ENCODE results near the gene EIF4E2. TPM values are rescaled to one million over a fixed set of nuclear protein-coding genes. Genes with fewer than 3 reads are reported as not detected.

The EIF4E2 gene
- total RNA-seq, 6 donors from 2014 or later = 24.1 to 96.4 (median 57.2) TPM

DNA sequence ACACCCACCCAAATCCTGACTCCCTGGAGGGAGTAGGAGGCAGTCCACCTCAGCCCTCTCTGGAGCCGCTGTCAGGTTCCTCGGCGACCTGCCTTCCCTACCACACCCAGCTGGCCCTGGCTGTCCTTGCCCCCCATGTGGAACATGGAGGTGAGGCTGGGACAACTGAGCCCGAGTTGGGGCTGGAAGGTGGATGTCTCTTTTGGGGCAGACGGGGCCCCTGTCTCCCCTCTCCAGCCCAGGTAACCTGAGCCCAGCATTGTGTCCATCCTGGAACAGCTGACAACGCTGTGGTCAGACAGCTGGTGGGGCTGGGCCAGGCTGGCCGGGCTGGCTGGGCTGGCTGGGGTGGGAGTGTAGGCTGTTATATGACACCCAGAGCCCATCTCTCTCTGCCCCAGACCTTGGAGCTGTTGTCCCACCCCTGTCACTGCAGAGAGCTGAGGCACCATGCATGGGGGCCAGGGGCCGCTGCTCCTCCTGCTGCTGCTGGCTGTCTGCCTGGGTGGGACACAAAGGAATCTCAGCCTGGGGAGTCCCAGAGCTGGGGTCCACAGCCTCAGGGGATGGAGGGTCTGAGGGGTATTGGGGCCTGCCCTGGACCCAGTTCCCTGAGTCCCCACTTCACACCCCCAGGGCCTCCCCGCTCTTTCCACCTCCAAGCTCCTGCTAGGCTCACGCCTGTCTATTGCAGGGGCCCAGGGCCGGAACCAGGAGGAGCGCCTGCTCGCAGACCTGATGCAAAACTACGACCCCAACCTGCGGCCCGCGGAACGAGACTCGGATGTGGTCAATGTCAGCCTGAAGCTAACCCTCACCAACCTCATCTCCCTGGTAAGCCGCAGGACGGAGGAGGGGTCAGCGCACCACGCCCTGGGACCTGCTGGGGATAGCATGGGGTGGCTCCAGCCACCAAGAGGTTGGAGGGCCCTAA is 10.9 kb upstream of the EIF4E2 start, which contains the start of gene CHRNG:
CHRNG (plus strand) TSS at position 395 of the 934 bp plus-strand sequence; CDS start at position 451, 56 bp downstream.
- Histone ChIP-seq H3K4me3 (no peak within 1 kb of the TSS), H3K27ac (no peak within 1 kb of the TSS), H3K36me3 (no peaks in the 10 kb centered on the region), H3K27me3 (no peaks in the 10 kb centered on the region), H3K4me1 (peaks cover 0 to 4% (median 0%) of the 10 kb centered on the region in 4 donors), H3K9me3 (peaks cover 0 to 7% (median 3%) of the 10 kb centered on the region in 4 donors)
- 58% methylated on average over 23 of the region's 23 CpGs; no CpG with 5 or more reads in 1 of the 2 donors for WGBS, 2 donors
- peak; percentile 18 to 65 for DNase-seq
- peak in 1 of 2 donors; percentile 2 for ATAC-seq (ENCODE audit: low FRiP score in 2 of 2)
- TF ChIP-seq POLR2A (IDR thresholded peaks at IDR 0.05) = no peak
- TF ChIP-seq, protein P1, sequence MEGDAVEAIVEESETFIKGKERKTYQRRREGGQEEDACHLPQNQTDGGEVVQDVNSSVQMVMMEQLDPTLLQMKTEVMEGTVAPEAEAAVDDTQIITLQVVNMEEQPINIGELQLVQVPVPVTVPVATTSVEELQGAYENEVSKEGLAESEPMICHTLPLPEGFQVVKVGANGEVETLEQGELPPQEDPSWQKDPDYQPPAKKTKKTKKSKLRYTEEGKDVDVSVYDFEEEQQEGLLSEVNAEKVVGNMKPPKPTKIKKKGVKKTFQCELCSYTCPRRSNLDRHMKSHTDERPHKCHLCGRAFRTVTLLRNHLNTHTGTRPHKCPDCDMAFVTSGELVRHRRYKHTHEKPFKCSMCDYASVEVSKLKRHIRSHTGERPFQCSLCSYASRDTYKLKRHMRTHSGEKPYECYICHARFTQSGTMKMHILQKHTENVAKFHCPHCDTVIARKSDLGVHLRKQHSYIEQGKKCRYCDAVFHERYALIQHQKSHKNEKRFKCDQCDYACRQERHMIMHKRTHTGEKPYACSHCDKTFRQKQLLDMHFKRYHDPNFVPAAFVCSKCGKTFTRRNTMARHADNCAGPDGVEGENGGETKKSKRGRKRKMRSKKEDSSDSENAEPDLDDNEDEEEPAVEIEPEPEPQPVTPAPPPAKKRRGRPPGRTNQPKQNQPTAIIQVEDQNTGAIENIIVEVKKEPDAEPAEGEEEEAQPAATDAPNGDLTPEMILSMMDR (IDR thresholded peaks at IDR 0.05) = no peak
- no peak for TF ChIP-seq EP300 (IDR thresholded peaks at IDR 0.05)

DNA sequence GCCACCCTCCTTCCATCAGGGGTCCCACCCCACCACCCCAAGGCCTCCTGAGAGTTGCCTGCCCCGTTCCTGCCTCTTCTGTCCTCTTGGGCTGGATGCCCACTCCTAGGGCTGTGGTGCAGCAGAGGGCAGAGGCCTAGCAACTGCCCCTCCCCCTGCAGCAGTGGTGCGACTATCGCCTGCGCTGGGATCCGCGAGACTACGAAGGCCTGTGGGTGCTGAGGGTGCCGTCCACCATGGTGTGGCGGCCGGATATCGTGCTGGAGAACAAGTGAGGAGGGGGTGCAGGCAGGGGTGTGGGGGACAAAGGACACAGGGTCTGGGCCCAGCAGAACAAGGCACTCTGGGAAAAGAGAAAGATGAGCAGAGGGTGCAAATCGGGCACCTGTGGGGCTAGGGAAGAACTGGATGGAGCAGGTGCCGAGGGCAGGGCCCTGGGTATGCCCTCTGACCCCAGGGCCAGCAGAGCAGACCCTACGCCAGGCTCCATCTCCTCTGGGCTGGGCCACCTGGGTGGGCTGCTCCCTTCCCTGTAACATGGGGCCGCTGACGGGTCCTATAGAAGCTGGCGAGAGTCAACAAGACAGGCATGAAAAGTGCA is 9.9 kb upstream of the EIF4E2 start:
- H3K27me3 ChIP-seq = no peaks in the 10 kb centered on the region
- H3K4me3 ChIP-seq = no peak overlapping the region
- ATAC-seq (ENCODE audit: low FRiP score in 2 of 2) = no peak
- peak in 1 of 2 donors; percentile 8 for DNase-seq
- TF ChIP-seq, protein P1 (IDR thresholded peaks at IDR 0.05) = no peak
- TF ChIP-seq POLR2AphosphoS5 (IDR thresholded peaks at IDR 0.05) (no peak), POLR2A (IDR thresholded peaks at IDR 0.05) (no peak), EP300 (IDR thresholded peaks at IDR 0.05) (no peak)
- no peaks in the 10 kb centered on the region for H3K36me3 ChIP-seq
- WGBS, 2 donors = 78 to 83% methylated on average over 17 of the region's 17 CpGs
- peaks cover 0 to 7% (median 3%) of the 10 kb centered on the region in 4 donors for H3K9me3 ChIP-seq
- no peak overlapping the region for H3K27ac ChIP-seq
- H3K4me1 ChIP-seq = peaks cover 0 to 4% (median 0%) of the 10 kb centered on the region in 4 donors

GRCh38 chr2:232541195-232541960 is 9.1 kb upstream of the EIF4E2 start:
- Histone ChIP-seq H3K4me1 (peaks cover 0 to 7% (median 3%) of the 10 kb centered on the region in 4 donors), H3K27me3 (no peaks in the 10 kb centered on the region), H3K36me3 (no peaks in the 10 kb centered on the region), H3K4me3 (no peak overlapping the region), H3K27ac (no peak overlapping the region), H3K9me3 (peaks cover 0 to 3% (median under 1%) of the 10 kb centered on the region in 4 donors)
- WGBS, 2 donors = 61 to 70% methylated on average over 18 to 19 of the region's 19 CpGs
- ATAC-seq (ENCODE audit: low FRiP score in 2 of 2) (peak in 1 of 2 donors; percentile 9), DNase-seq (peak; percentile 21 to 51)
- TF ChIP-seq, protein P1 (IDR thresholded peaks at IDR 0.05) = no peak
- no peak for TF ChIP-seq POLR2A (IDR thresholded peaks at IDR 0.05)
- TF ChIP-seq EP300 (IDR thresholded peaks at IDR 0.05) = no peak

- Histone ChIP-seq H3K36me3 (peaks cover 0 to 7% (median 0%) of the 10 kb centered on the region in 4 donors), H3K4me3 (no peak overlapping the region), H3K27me3 (no peaks in the 10 kb centered on the region), H3K27ac (no peak overlapping the region), H3K9me3 (no peaks in the 10 kb centered on the region), H3K4me1 (peaks cover 0 to 11% (median 5%) of the 10 kb centered on the region in 4 donors)
- DNase-seq (no peak), ATAC-seq (ENCODE audit: low FRiP score in 2 of 2) (no peak)
- 69 to 73% methylated on average over 7 to 9 of the region's 9 CpGs for WGBS, 2 donors
- TF ChIP-seq, protein P1 (IDR thresholded peaks at IDR 0.05) = no peak
- TF ChIP-seq EP300 (IDR thresholded peaks at IDR 0.05) (no peak), POLR2A (IDR thresholded peaks at IDR 0.05) (no peak), POLR2AphosphoS5 (IDR thresholded peaks at IDR 0.05) (no peak)
Measured at GRCh38 chr2:232541961-232542714, 8.4 kb upstream of the EIF4E2 start.

Measured in upper lobe of left lung (tissue), 6 donors.